Trophoblast cell (in vitro differentiated cells and primary cell): ENCODE results near the gene EEF2K.

Experiments used
- DNase-seq, 2 donors: peaks; one replicate each; pipeline ENCODE4 v3.0.0-alpha.2; 2016
- H2AFZ ChIP-seq: 2 replicates; pipeline ENCODE4 v1.6.1; 2013; ENCODE audit warnings: low read length, moderate library complexity, mild to moderate bottlenecking; ENCODE audit not compliant: insufficient read depth, poor library complexity
- H2AK5ac ChIP-seq: 2 replicates; pipeline ENCODE4 v1.6.1; 2013; ENCODE audit warnings: mild to moderate bottlenecking, low read length
- H2BK120ac ChIP-seq: 2 replicates; pipeline ENCODE4 v1.6.1; 2013; ENCODE audit warnings: low read length, mild to moderate bottlenecking, moderate library complexity; ENCODE audit not compliant: insufficient read depth, poor library complexity
- H2BK12ac ChIP-seq: 2 replicates; pipeline ENCODE4 v1.6.1; 2013; ENCODE audit warnings: mild to moderate bottlenecking, low read length, moderate library complexity
- H2BK5ac ChIP-seq: 2 replicates; pipeline ENCODE4 v1.6.1; 2013; ENCODE audit warnings: low read length, low read depth, moderate library complexity, mild to moderate bottlenecking; ENCODE audit not compliant: poor library complexity
- H3K14ac ChIP-seq: 2 replicates; pipeline ENCODE4 v1.6.1; 2013; ENCODE audit warnings: mild to moderate bottlenecking, low read length
- H3K18ac ChIP-seq: 2 replicates; pipeline ENCODE4 v1.6.1; 2013; ENCODE audit warnings: mild to moderate bottlenecking, low read length
- H3K23ac ChIP-seq: 2 replicates; pipeline ENCODE4 v1.6.1; 2013; ENCODE audit warnings: low read length
- H3K27ac ChIP-seq: 2 replicates; pipeline ENCODE4 v1.5.1; 2013; ENCODE audit warnings: low read depth, mild to moderate bottlenecking, inconsistent platforms, low read length, moderate library complexity
- H3K27me3 ChIP-seq: 2 replicates; pipeline ENCODE4 v1.6.1; 2013; ENCODE audit warnings: inconsistent platforms, mild to moderate bottlenecking, low read length, moderate library complexity; ENCODE audit not compliant: insufficient read depth
- H3K36me3 ChIP-seq, 2 experiments: 1 replicate in 1 of 2; 2 replicates in 1 of 2; pipeline ENCODE4 v1.6.1; 2013; ENCODE audit warnings: low read length in 2 of 2, mild to moderate bottlenecking in 2 of 2, moderate library complexity in 1 of 2; ENCODE audit not compliant: insufficient read depth in 2 of 2, control insufficient read depth in 1 of 2
- H3K4ac ChIP-seq: 2 replicates; pipeline ENCODE4 v1.6.1; 2013; ENCODE audit warnings: low read depth, mild to moderate bottlenecking, low read length, moderate library complexity
- H3K4me1 ChIP-seq, 2 experiments: 1 replicate in 1 of 2; 2 replicates in 1 of 2; pipeline ENCODE4 v1.6.1; 2013; ENCODE audit warnings: low read length in 2 of 2, mild to moderate bottlenecking in 2 of 2, moderate library complexity in 1 of 2; ENCODE audit not compliant: insufficient read depth in 2 of 2, control insufficient read depth in 1 of 2
- H3K4me2 ChIP-seq: 2 replicates; pipeline ENCODE4 v1.6.1; 2013; ENCODE audit warnings: inconsistent platforms, mild to moderate bottlenecking, low read length, moderate library complexity
- H3K4me3 ChIP-seq: 2 replicates; pipeline ENCODE4 v1.5.1; 2013; ENCODE audit warnings: mild to moderate bottlenecking, low read depth, low read length, inconsistent platforms
- H3K79me1 ChIP-seq: one replicate; pipeline ENCODE4 v1.6.1; 2013; ENCODE audit warnings: low read length
- H3K79me2 ChIP-seq: 2 replicates; pipeline ENCODE4 v1.6.1; 2013; ENCODE audit warnings: low read length, mild to moderate bottlenecking; ENCODE audit not compliant: control insufficient read depth, insufficient read depth, poor library complexity
- H3K9ac ChIP-seq: 2 replicates; pipeline ENCODE4 v1.6.1; 2013; ENCODE audit warnings: mild to moderate bottlenecking, low read length
- H3K9me3 ChIP-seq: 2 replicates; pipeline ENCODE4 v1.6.1; 2013; ENCODE audit warnings: low read depth, mild to moderate bottlenecking, control low read depth, inconsistent platforms, low read length; ENCODE audit not compliant: insufficient read depth
- H4K12ac ChIP-seq: 2 replicates; pipeline ENCODE4 v1.6.1; 2013; ENCODE audit warnings: low read depth, mild to moderate bottlenecking, low read length, moderate library complexity
- H4K8ac ChIP-seq: 2 replicates; pipeline ENCODE4 v1.6.1; 2013; ENCODE audit warnings: low read depth, mild to moderate bottlenecking, low read length, moderate library complexity
- H4K91ac ChIP-seq: one replicate; pipeline ENCODE4 v1.6.1; 2013; ENCODE audit warnings: low read depth, mild to moderate bottlenecking, low read length, moderate library complexity
- WGBS: extraction: QIAGEN DNeasy Blood & Tissue Kit; methylation state at CpG from one replicate; pipeline ENCODE4 v1.1.7; 2013; ENCODE audit warnings: missing lambda C conversion rate; ENCODE audit not compliant: insufficient read length, insufficient coverage; ENCODE audit errors: extremely low coverage; 5-methylcytosine and 5-hydroxymethylcytosine counted together

EEF2K gene

GRCh38 chr16:22232277-22233036 lies 26.4 kb downstream of the EEF2K start:
- no peak overlapping the region for H3K9ac ChIP-seq
- no peak overlapping the region for H3K14ac ChIP-seq
- no peak overlapping the region for H2BK120ac ChIP-seq
- H3K18ac ChIP-seq, result no peak overlapping the region
- H3K23ac ChIP-seq, result no peak overlapping the region
- H2AK5ac ChIP-seq, result no peak overlapping the region
- H3K36me3 ChIP-seq, result peaks cover 0 to 2% of the 10 kb centered on the region in 2 experiments
- H2BK5ac ChIP-seq, result no peak overlapping the region
- WGBS, result no CpG with 5 or more reads among the region's 14 CpGs
- H3K4me1 ChIP-seq, result no peaks in the 10 kb centered on the region
- DNase-seq, result peak; percentile 27 to 54
- no peak overlapping the region for H2BK12ac ChIP-seq
- H2AFZ ChIP-seq, result no peak overlapping the region
- no peak overlapping the region for H3K27ac ChIP-seq
- no peaks in the 10 kb centered on the region for H3K79me1 ChIP-seq
- no peak overlapping the region for H4K91ac ChIP-seq
- no peaks in the 10 kb centered on the region for H3K27me3 ChIP-seq
- no peaks in the 10 kb centered on the region for H3K79me2 ChIP-seq
- H4K12ac ChIP-seq, result no peak overlapping the region
- no peak overlapping the region for H3K4me3 ChIP-seq
- H3K9me3 ChIP-seq, result no peaks in the 10 kb centered on the region
- no peak overlapping the region for H3K4ac ChIP-seq
- no peak overlapping the region for H4K8ac ChIP-seq
- H3K4me2 ChIP-seq, result no peak overlapping the region

- no peak overlapping the region for H2BK5ac ChIP-seq
Observed at GRCh38 chr16:22233037-22233372, 26.9 kb downstream of the EEF2K start.

DNA sequence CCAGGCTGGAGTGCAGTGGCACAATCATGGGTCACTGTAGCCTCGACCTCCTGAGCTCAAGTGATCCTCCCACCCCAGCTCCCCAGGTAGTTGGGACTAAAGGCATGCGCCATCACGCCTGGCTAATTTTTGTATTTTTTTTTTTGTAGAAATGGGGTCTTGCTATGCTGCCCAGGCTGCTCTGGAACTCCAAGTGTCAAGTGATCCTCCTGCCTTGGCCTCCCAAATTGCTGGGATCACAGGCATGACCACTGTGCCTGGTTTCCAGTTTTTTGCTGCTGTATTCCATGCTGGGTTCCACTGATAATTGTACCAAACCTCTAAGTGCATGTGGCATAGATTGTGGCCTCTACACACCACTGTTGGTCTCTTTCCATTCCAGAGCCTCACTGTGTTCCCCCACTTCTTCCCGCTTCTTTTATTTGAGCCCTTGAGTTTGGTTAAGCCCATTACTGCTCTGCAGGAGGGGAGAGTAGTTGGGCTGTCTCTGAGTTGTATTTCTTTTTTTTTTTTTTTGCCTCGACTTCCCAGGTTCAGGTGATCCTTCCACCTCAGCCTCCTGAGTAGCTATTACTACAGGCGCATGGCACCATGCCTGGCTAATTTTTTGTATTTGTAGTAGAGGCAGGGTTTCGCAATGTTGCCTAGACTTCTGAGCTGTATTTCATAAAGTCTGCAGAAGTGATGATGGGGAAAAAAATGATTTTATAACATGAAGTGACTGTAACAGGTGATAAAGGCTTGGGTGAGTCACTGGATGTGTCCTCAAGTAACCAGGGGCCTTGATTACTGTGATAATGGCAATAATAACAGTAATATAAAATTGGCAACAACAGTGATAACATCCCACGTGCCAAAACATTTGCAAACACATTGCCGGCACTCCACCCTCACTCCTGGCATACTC lies 30.0 kb downstream of the EEF2K start:
- no peak overlapping the region for H2BK5ac ChIP-seq
- no peaks in the 10 kb centered on the region for H3K9me3 ChIP-seq
- no peak overlapping the region for H4K91ac ChIP-seq
- H2BK12ac ChIP-seq, result no peak overlapping the region
- no peaks in the 10 kb centered on the region for H3K79me2 ChIP-seq
- H3K4ac ChIP-seq, result no peak overlapping the region
- no peak overlapping the region for H3K4me3 ChIP-seq
- no peak overlapping the region for H4K8ac ChIP-seq
- H3K23ac ChIP-seq, result no peak overlapping the region
- no peak overlapping the region for H3K27ac ChIP-seq
- H2AFZ ChIP-seq, result no peak overlapping the region
- H3K18ac ChIP-seq, result no peak overlapping the region
- H2AK5ac ChIP-seq, result no peak overlapping the region
- no peaks in the 10 kb centered on the region for H3K79me1 ChIP-seq
- H3K27me3 ChIP-seq, result no peaks in the 10 kb centered on the region
- DNase-seq, result no peak
- H2BK120ac ChIP-seq, result no peak overlapping the region
- no peak overlapping the region for H3K9ac ChIP-seq
- no peak overlapping the region for H3K14ac ChIP-seq
- H3K4me1 ChIP-seq, result no peaks in the 10 kb centered on the region
- H3K36me3 ChIP-seq, result peaks cover 0 to 2% of the 10 kb centered on the region in 2 experiments
- whole genome bisulfite sequencing, result no CpG with 5 or more reads among the region's 9 CpGs
- H3K4me2 ChIP-seq, result no peak overlapping the region
- H4K12ac ChIP-seq, result no peak overlapping the region

More at GRCh38 chr16:22233037-22233372, 26.9 kb downstream of the EEF2K start:
- H4K91ac ChIP-seq, result no peak overlapping the region
- H2BK120ac ChIP-seq, result no peak overlapping the region
- no peak overlapping the region for H3K4me2 ChIP-seq
- H3K9me3 ChIP-seq, result no peaks in the 10 kb centered on the region
- no peak overlapping the region for H4K8ac ChIP-seq
- H3K27me3 ChIP-seq, result no peaks in the 10 kb centered on the region
- no peak overlapping the region for H3K4me3 ChIP-seq
- H3K4me1 ChIP-seq, result no peaks in the 10 kb centered on the region
- H3K79me1 ChIP-seq, result no peaks in the 10 kb centered on the region
- H3K36me3 ChIP-seq, result peaks cover 0 to 2% of the 10 kb centered on the region in 2 experiments
- H3K27ac ChIP-seq, result no peak overlapping the region
- no peak overlapping the region for H2AFZ ChIP-seq
- no peak overlapping the region for H3K4ac ChIP-seq
- H3K14ac ChIP-seq, result no peak overlapping the region
- H2AK5ac ChIP-seq, result no peak overlapping the region
- H4K12ac ChIP-seq, result no peak overlapping the region
- H3K79me2 ChIP-seq, result no peaks in the 10 kb centered on the region
- no peak for DNase-seq
- WGBS, result no CpG with 5 or more reads among the region's 6 CpGs
- H3K18ac ChIP-seq, result no peak overlapping the region
- no peak overlapping the region for H3K23ac ChIP-seq
- no peak overlapping the region for H3K9ac ChIP-seq
- no peak overlapping the region for H2BK12ac ChIP-seq

GRCh38 chr16:22239131-22239805 lies 33.2 kb downstream of the EEF2K start:
- Histone ChIP-seq H3K27ac (no peak overlapping the region), H3K79me1 (no peaks in the 10 kb centered on the region), H4K8ac (no peak overlapping the region), H3K9me3 (no peaks in the 10 kb centered on the region), H3K79me2 (no peaks in the 10 kb centered on the region), H3K4me1 (no peaks in the 10 kb centered on the region), H3K23ac (no peak overlapping the region), H2AK5ac (no peak overlapping the region), H4K12ac (no peak overlapping the region), H3K4ac (no peak overlapping the region), H4K91ac (no peak overlapping the region), H3K9ac (no peak overlapping the region), H2AFZ (no peak overlapping the region), H3K4me2 (no peak overlapping the region), H3K27me3 (no peaks in the 10 kb centered on the region), H3K4me3 (no peak overlapping the region), H3K36me3 (no peaks in the 10 kb centered on the region), H2BK12ac (no peak overlapping the region), H2BK120ac (no peak overlapping the region), H3K14ac (no peak overlapping the region), H2BK5ac (no peak overlapping the region), H3K18ac (no peak overlapping the region)
- DNase-seq, result peak; percentile 68 to 78
- no CpG with 5 or more reads among the region's 14 CpGs for WGBS
